ENCODE data around the gene LMTK2. TPM values are rescaled to one million over a fixed set of nuclear protein-coding genes. Genes with fewer than 3 reads are reported as not detected.
A peak's percentile ranks its signal among the peaks of the same experiment; 100 is the strongest.

LMTK2 gene
- 10 to 100 TPM; 16.8 to 19.9 (median 18.0) TPM for total RNA-seq
- 10 to 100 TPM in 1 of 3 donors, 1 to 10 TPM in 2; 3.0 to 17.0 (median 5.3) TPM for polyA plus RNA-seq

DNA sequence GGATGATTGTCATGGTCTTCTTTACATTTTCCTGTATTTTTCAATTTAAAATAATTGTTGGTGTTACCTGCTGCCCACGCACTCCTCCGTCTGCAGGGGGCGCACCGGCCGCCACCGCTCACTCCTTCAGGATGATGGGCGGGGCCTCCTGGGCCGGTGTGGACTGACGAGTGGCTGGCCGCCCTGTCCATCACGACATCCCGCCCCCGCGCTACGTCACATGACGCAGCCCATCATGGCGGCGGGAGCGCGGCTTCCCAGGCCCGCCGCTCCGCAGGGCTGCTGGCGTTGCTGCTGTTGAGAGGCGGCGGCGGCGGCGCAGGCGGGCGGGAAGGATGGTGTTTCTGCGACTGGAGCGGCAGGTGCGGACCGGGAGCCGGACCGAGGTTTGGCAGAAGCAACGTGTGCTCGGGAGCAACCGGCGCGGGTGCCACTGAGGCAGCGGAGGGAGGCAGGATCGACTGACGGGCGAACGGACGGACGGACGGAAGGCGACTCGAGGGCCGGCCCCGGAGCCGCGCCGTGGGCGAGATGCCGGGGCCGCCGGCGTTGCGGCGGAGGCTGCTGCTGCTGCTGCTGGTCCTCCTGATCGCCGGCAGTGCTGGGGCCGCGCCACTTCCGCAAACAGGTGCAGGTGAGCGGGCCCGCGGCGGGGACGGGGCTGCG, at the start of gene LMTK2:
TSS of gene LMTK2 (plus strand) at position 216 of the 666 bp plus-strand sequence. CDS start at position 532, 316 bp downstream.
- intact Hi-C loops (cut with DNase I), result loop anchor here (1.0 to 5.0 kb wide), 3 partner anchors 62 to 176 kb away; partner anchors contain the start of genes BRI3 and TECPR1
- Histone ChIP-seq H3K27me3 (no peaks in the 10 kb centered on the region), H3K36me3 (no peaks in the 10 kb centered on the region), H3K27ac (peak within 1 kb of the TSS; percentile 84 to 90 (median 87)), H3K9me3 (peaks cover 0 to 7% (median under 1%) of the 10 kb centered on the region in 4 donors), H3K4me1 (peaks cover 0 to 17% (median 6%) of the 10 kb centered on the region in 4 donors), H3K4me3 (peak within 1 kb of the TSS; percentile 87 to 100 (median 98))
- DNase-seq, result peak; percentile 97
- TF ChIP-seq, protein P1, sequence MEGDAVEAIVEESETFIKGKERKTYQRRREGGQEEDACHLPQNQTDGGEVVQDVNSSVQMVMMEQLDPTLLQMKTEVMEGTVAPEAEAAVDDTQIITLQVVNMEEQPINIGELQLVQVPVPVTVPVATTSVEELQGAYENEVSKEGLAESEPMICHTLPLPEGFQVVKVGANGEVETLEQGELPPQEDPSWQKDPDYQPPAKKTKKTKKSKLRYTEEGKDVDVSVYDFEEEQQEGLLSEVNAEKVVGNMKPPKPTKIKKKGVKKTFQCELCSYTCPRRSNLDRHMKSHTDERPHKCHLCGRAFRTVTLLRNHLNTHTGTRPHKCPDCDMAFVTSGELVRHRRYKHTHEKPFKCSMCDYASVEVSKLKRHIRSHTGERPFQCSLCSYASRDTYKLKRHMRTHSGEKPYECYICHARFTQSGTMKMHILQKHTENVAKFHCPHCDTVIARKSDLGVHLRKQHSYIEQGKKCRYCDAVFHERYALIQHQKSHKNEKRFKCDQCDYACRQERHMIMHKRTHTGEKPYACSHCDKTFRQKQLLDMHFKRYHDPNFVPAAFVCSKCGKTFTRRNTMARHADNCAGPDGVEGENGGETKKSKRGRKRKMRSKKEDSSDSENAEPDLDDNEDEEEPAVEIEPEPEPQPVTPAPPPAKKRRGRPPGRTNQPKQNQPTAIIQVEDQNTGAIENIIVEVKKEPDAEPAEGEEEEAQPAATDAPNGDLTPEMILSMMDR (IDR thresholded peaks at IDR 0.05), result peak; percentile 73 to 92 (median 83)
- no peak for TF ChIP-seq EP300 (IDR thresholded peaks at IDR 0.05)
- peak; percentile 96 to 99 (median 98) for TF ChIP-seq POLR2AphosphoS5 (IDR thresholded peaks at IDR 0.05)
- TF ChIP-seq POLR2A (IDR thresholded peaks at IDR 0.05), result peak; percentile 88 to 94
- 0% methylated on average over 75 of the region's 75 CpGs for WGBS, 2 donors

DNA sequence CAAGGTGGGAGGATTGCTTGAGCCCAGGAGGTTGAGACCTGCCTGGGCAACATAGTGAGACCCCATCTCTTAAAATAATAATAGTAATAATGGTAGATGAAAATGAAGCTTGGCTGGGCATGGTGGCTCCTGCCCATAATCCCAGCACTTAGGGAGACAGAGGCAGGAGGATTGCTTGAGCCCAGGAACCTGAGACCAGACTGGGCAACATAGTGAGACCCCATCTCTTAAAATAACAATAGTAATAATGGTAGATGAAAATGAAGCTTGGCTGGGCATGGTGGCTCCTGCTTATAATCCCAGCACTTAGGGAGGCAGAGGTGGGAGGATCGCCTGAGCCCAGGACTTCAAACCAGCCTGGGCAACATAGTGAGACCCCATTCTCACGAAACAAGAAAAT, 49.5 kb upstream of the LMTK2 start:
- WGBS, 2 donors, result 96 to 97% methylated on average over 2 of the region's 2 CpGs
- no peaks in the 10 kb centered on the region for H3K4me1 ChIP-seq
- intact Hi-C loops (cut with DNase I), result no loop called here

GRCh38 chr7:98058186-98058585, 48.5 kb upstream of the LMTK2 start:
- TF ChIP-seq EP300 (IDR thresholded peaks at IDR 0.05) (no peak), POLR2AphosphoS5 (IDR thresholded peaks at IDR 0.05) (no peak), POLR2A (IDR thresholded peaks at IDR 0.05) (no peak)
- TF ChIP-seq, protein P1 (IDR thresholded peaks at IDR 0.05), result no peak
- whole genome bisulfite sequencing, 2 donors, result 61 to 80% methylated on average over 10 of the region's 10 CpGs
- H3K36me3 ChIP-seq, result no peaks in the 10 kb centered on the region
- intact Hi-C loops (cut with DNase I), result no loop called here
- no peak for DNase-seq
- no peaks in the 10 kb centered on the region for H3K27me3 ChIP-seq
- peaks cover 0 to 1% (median 0%) of the 10 kb centered on the region in 4 donors for H3K9me3 ChIP-seq
- no peak overlapping the region for H3K27ac ChIP-seq
- no peaks in the 10 kb centered on the region for H3K4me1 ChIP-seq
- H3K4me3 ChIP-seq, result no peak overlapping the region

More for the DNA sequence above, 49.5 kb upstream of the LMTK2 start:
- no peaks in the 10 kb centered on the region for H3K9me3 ChIP-seq
- TF ChIP-seq POLR2AphosphoS5 (IDR thresholded peaks at IDR 0.05), result no peak
- TF ChIP-seq, protein P1 (IDR thresholded peaks at IDR 0.05), result no peak
- no peak overlapping the region for H3K4me3 ChIP-seq
- DNase-seq, result no peak
- H3K36me3 ChIP-seq, result no peaks in the 10 kb centered on the region
- peaks cover 0 to 4% (median 0%) of the 10 kb centered on the region in 3 donors for H3K27me3 ChIP-seq
- no peak overlapping the region for H3K27ac ChIP-seq

- no peak overlapping the region for H3K27ac ChIP-seq
- 41 to 88% methylated on average over 1 of the region's 1 CpG for WGBS, 2 donors
- no peaks in the 10 kb centered on the region for H3K36me3 ChIP-seq
- no peak for TF ChIP-seq POLR2AphosphoS5 (IDR thresholded peaks at IDR 0.05)
- TF ChIP-seq, protein P1 (IDR thresholded peaks at IDR 0.05), result no peak
- TF ChIP-seq EP300 (IDR thresholded peaks at IDR 0.05), result no peak
- no peak for TF ChIP-seq POLR2A (IDR thresholded peaks at IDR 0.05)
- intact Hi-C loops (cut with DNase I), result no loop called here
- H3K4me3 ChIP-seq, result no peak overlapping the region
- H3K4me1 ChIP-seq, result no peaks in the 10 kb centered on the region
- H3K27me3 ChIP-seq, result no peaks in the 10 kb centered on the region
- peaks cover 0 to 2% (median 0%) of the 10 kb centered on the region in 4 donors for H3K9me3 ChIP-seq
- no peak for DNase-seq
These were observed 42.4 kb upstream of the LMTK2 start for GRCh38 chr7:98064233-98064632.

Measured in sigmoid colon (tissue), 7 donors.